Type B pancreatic cell (in vitro differentiated cells): ENCODE results near the gene C3orf38. TPM values are rescaled to one million over a fixed set of nuclear protein-coding genes. Genes with fewer than 3 reads are reported as not detected.

Experiments
- DNase-seq: peaks from one replicate; pipeline ENCODE4 v3.0.0; 2021; ENCODE audit warnings: mixed read lengths; ENCODE audit not compliant: unreplicated experiment; ENCODE audit errors: extremely low spot score
- H3K27ac Mint-ChIP-seq: 2 replicates; pipeline ENCODE4 v1.8.0; 2021; ENCODE audit warnings: mild to moderate bottlenecking, mixed read lengths
- H3K27me3 Mint-ChIP-seq: 2 replicates; pipeline ENCODE4 v1.8.0; 2021; ENCODE audit warnings: mixed read lengths
- H3K36me3 Mint-ChIP-seq: 2 replicates; pipeline ENCODE4 v1.8.0; 2021; ENCODE audit warnings: mixed read lengths
- H3K4me1 Mint-ChIP-seq: one replicate; pipeline ENCODE4 v1.8.0; 2021; ENCODE audit warnings: mixed read lengths; ENCODE audit not compliant: unreplicated experiment
- H3K4me3 Mint-ChIP-seq: 2 replicates; pipeline ENCODE4 v1.8.0; 2021; ENCODE audit warnings: mild to moderate bottlenecking, mixed read lengths
- H3K9me3 Mint-ChIP-seq: 2 replicates; pipeline ENCODE4 v1.8.0; 2021; ENCODE audit warnings: mixed read lengths
- long read RNA-seq: library from polyadenylated mRNA; unstranded; transcript quantifications from one replicate; pipeline ENCODE4 v2.0.0, GENCODE V29; 2020
- total RNA-seq: library from RNA; stranded (reverse); gene quantifications from 2 replicates; pipeline ENCODE4 v1.2.1, GENCODE V29; 2021; ENCODE audit warnings: low replicate concordance
- TF ChIP-seq, protein P1 (sequence below): fragments of 200-600 bp; sonication (generic); conservative IDR thresholded peaks from 2 replicates; pipeline ENCODE4 v1.5.0; 2021; ENCODE audit warnings: antibody characterized with exemption, mild to moderate bottlenecking

C3orf38 gene
- total RNA-seq = 27.2 and 31.1 TPM in 2 replicates
- long read RNA-seq, transcript C3orf38-201 (3 exons, 2,633 nt) = major isoform, 137 of 171 reads
- long read RNA-seq, partial matches to known transcripts = 2 of 171 reads
- long read RNA-seq, other reads (novel, unspliced or antisense) = 32 of 171 reads

DNA sequence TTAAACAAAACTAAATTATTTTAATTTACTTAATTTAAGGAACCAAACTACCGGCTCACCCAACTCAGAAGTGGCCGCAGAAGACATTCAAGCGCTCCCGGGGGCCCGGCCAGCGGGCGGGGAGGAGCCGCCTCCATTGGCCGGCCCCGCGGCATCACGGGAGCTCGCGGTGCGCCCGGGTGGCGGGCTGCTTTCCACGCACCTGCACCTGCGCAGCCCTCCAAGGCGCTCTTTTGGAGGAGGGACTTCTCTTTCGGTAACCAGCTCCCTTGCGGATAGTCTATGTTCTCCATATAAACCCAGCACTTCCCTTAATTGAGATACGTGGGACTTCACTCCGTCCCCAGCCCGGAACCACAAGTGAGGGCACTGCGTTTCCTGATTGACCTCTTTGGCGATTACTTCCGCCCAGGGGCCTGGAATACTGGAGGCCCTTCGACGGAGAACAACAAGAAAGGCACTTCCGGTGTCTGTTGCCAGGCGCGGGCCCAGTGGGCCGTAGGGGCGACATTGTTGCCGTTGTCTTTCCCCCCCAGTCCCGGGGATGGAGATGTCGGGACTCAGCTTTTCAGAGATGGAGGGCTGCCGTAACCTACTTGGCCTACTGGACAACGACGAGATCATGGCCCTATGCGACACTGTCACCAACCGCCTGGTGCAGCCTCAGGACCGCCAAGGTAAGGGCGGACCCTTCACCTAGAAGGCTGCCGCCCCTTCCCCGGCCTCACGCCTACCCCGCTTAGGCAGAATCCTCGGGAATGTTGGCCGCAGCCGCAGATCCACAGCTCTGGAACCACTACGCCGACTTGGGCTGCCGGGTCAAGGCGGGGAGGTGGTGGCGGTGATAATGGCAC, at the start of gene C3orf38:
TSS of gene C3orf38 (plus strand) at position 451 of the 854 bp plus-strand sequence. CDS start at position 545, 94 bp downstream.
- H3K27ac Mint-ChIP-seq = peak within 1 kb of the TSS; percentile 99
- peaks cover 9% of the 10 kb centered on the region for H3K36me3 Mint-ChIP-seq
- peak within 1 kb of the TSS; percentile 99 for H3K4me3 Mint-ChIP-seq
- H3K9me3 Mint-ChIP-seq = no peaks in the 10 kb centered on the region
- TF ChIP-seq, protein P1, sequence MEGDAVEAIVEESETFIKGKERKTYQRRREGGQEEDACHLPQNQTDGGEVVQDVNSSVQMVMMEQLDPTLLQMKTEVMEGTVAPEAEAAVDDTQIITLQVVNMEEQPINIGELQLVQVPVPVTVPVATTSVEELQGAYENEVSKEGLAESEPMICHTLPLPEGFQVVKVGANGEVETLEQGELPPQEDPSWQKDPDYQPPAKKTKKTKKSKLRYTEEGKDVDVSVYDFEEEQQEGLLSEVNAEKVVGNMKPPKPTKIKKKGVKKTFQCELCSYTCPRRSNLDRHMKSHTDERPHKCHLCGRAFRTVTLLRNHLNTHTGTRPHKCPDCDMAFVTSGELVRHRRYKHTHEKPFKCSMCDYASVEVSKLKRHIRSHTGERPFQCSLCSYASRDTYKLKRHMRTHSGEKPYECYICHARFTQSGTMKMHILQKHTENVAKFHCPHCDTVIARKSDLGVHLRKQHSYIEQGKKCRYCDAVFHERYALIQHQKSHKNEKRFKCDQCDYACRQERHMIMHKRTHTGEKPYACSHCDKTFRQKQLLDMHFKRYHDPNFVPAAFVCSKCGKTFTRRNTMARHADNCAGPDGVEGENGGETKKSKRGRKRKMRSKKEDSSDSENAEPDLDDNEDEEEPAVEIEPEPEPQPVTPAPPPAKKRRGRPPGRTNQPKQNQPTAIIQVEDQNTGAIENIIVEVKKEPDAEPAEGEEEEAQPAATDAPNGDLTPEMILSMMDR = no peak
- H3K27me3 Mint-ChIP-seq = no peaks in the 10 kb centered on the region
- H3K4me1 Mint-ChIP-seq = peaks cover 23% of the 10 kb centered on the region
- DNase-seq = peak; percentile 86

DNA sequence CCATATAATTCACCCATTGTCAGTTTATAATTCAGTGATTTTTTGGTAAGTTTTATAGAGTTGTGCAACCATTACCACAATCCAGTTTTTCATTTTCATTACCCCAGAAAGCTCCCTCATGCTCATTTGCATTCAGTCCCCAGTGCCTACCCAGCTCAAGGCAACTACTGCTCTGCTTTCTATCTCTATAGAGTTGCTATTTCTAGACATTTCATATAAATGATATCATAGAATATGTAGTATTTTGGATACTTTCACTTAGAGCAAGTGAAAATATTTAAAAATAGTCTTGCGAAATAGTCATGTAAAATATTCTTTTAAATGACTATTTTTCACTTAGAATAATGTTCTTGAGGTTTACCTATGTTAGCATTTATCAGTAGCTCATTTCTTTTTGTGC, 48.6 kb upstream of the C3orf38 start:
- Mint-ChIP-seq H3K36me3 (peaks cover 40% of the 10 kb centered on the region), H3K27ac (no peak overlapping the region), H3K27me3 (no peaks in the 10 kb centered on the region), H3K9me3 (no peaks in the 10 kb centered on the region), H3K4me1 (no peaks in the 10 kb centered on the region), H3K4me3 (no peak overlapping the region)
- TF ChIP-seq, protein P1 = no peak
- no peak for DNase-seq

DNA sequence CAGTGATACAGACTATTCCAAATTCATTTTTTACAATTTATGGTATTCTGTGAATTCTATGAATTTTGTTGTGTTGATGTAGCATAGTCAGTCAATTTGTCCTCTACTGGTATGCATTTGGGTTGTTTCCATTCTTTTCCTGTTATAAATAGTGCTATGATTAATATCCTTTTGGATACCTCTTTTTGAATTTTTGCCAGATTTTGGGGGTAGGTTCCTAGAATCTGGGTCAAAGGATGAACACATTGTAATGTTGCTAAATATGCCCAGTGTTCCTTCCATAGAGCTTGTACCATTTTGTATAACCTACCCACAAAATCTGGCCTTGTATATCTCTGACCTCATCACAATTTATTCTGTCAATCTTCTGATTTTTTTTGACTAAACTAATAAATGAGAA, 44.4 kb upstream of the C3orf38 start:
- no peaks in the 10 kb centered on the region for H3K9me3 Mint-ChIP-seq
- TF ChIP-seq, protein P1 = no peak
- no peaks in the 10 kb centered on the region for H3K4me1 Mint-ChIP-seq
- no peaks in the 10 kb centered on the region for H3K27me3 Mint-ChIP-seq
- no peak overlapping the region for H3K27ac Mint-ChIP-seq
- DNase-seq = no peak
- peaks cover 23% of the 10 kb centered on the region for H3K36me3 Mint-ChIP-seq
- H3K4me3 Mint-ChIP-seq = no peak overlapping the region

DNA sequence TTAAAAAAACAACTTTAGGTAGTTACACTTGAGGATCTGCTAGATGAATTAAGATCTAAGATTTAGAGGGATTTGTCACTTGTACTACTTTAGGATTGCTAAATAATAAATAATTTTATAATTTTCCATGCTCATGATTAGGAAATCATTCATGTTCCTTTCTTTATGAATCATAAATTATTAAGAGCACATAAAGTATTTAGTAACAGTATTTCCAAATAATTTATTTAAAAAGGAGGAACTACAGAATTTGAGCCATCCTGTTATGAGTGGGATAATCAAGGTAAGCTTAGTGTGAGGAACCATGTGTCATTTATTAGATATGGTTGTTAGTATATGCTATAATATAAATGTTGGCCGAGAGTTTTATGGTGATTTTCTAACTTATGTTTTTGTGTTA, 37.5 kb upstream of the C3orf38 start:
- no peaks in the 10 kb centered on the region for H3K27me3 Mint-ChIP-seq
- no peak overlapping the region for H3K4me3 Mint-ChIP-seq
- no peaks in the 10 kb centered on the region for H3K9me3 Mint-ChIP-seq
- H3K4me1 Mint-ChIP-seq = no peaks in the 10 kb centered on the region
- DNase-seq = no peak
- H3K36me3 Mint-ChIP-seq = peaks cover 5% of the 10 kb centered on the region
- TF ChIP-seq, protein P1 = no peak
- H3K27ac Mint-ChIP-seq = no peak overlapping the region

DNA sequence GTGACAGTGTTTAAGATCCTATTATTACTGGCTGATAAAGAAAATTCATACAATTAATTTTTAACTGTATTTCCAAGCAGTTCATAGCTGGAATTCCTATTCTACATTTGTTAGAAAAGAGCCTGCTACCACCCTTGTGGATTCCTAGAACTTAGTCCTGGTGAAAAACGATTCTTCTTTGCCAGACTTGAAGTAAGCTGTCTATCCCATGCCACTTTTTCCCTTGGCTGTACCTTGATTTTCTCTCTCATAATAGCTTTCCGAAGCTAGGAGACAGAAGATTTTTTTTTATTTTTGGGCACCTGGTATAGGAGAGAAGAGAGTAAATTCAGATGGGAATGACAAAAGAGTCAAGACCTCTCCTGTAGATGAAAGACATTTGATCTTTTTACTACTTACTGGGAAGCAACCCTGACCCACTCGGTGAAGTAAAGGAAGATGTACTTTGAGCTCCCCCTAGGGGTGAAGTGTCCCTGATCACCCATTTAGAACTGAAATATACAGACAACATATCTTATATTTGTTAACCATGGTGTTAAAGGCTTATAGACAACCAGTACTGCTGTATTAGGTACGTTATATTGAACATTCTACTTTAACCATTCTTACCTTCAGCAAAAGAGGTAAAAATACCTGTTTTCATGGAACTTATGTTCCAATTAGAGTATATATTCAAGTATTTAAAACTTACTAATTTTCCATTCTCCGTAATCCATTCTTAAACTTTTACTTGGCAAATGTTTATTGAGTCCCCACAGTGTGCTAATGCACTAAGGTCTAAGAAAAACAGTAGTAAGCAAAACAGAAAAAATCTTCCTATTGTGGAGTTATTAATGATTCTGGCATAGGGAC, 36.2 kb upstream of the C3orf38 start:
- TF ChIP-seq, protein P1 = peak; percentile 84
- Mint-ChIP-seq H3K36me3 (peaks cover 5% of the 10 kb centered on the region), H3K27ac (no peak overlapping the region), H3K4me1 (no peaks in the 10 kb centered on the region), H3K9me3 (no peaks in the 10 kb centered on the region), H3K27me3 (no peaks in the 10 kb centered on the region), H3K4me3 (no peak overlapping the region)
- DNase-seq = no peak
